IPS-NIHi7 (cell line): ENCODE data around the gene C11orf21.
"Not testable (repeated sequence)": the region's sequence is repeated elsewhere in the genome, so short reads cannot be mapped to it uniquely, and the experiment has no call there.

ENCODE experiments used
- DNase-seq: peaks from one replicate; pipeline ENCODE4 v3.0.0; 2012; ENCODE audit warnings: mixed read lengths; ENCODE audit errors: extremely low spot score

C11orf21 gene

DNA sequence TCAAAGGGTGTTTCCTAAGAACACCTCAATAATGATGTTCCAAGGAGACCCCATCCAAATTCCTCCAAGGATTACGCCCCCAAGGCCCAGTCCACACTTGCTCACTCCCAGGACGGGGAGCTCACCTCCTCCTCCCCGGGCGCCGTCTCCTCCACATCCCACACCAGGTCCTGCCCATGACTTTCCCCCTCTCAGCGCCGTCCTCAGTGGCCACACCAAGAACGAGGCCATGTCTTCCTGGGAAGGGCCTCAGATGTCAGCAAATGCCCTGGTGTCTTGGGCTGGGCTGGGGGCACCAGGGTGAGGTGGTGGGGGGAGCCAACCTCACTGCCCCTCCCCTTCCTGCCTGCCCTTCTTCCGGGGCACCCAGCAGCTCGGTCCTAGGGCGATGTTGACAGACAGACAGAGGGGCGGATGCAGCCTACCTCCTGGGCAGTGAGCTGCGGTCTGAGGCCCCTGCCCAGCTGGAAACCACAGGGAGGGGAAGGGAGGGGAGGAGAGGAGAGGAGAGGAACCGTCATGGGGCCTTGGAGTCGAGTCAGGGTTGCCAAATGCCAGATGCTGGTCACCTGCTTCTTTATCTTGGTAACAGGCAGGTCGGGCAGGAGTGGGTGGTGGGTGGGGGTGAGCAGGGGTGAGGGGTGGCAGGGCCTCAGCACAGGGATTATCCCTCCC, at the start of gene C11orf21, which contains the start of gene TSPAN32:
TSS of gene C11orf21 (minus strand) at position 288 of the 675 bp plus-strand sequence. CDS start at position 178, 110 bp downstream.
TSS of gene TSPAN32 (plus strand) at position 383 of the 675 bp plus-strand sequence. CDS start at position 520, 137 bp downstream.
- no peak for DNase-seq

DNA sequence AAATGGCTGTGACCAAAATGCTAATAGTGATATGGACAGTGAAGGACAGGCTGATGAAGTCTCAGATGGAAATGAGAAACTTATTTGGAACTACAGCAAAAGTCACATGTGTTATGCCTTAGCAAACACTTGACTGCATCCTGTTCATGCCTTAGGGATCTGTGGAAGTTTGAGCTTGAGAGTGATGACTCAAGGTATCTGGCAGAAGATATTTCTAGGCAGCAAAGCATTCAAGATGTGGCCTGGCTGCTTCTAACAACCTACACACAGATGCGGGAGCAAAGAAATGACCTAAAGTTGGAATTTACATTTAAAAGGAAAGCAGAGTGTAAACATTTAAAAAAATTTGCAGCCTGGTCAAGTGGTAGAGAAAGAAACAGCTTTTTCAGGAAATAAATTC, 47.3 kb upstream of the C11orf21 start:
- no peak for DNase-seq

DNA sequence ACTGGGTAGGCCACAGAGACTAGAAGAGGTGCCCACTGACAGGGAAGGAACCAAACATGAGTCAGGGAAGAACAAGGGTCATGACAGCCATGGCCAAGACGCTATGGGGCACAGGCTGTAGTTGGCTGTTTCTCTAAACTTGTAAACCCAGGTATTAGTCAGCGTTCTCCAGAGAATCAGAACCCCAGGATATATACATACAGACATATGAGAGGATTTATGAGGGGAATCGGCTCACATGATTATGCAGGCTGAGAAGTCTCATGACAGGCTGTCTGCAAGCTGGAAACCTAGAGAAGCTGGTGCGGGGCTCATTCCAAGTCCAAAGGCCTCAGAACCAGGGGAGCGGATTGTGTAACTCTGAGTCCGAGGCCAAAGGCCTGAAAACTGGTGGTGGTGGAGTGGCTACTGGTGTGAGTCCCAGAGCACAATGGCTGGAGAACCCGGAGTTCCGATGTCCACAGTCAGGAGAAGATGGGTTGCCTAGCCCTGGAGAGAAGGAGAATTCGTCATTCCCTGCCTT, 45.7 kb upstream of the C11orf21 start:
- no peak for DNase-seq

DNA sequence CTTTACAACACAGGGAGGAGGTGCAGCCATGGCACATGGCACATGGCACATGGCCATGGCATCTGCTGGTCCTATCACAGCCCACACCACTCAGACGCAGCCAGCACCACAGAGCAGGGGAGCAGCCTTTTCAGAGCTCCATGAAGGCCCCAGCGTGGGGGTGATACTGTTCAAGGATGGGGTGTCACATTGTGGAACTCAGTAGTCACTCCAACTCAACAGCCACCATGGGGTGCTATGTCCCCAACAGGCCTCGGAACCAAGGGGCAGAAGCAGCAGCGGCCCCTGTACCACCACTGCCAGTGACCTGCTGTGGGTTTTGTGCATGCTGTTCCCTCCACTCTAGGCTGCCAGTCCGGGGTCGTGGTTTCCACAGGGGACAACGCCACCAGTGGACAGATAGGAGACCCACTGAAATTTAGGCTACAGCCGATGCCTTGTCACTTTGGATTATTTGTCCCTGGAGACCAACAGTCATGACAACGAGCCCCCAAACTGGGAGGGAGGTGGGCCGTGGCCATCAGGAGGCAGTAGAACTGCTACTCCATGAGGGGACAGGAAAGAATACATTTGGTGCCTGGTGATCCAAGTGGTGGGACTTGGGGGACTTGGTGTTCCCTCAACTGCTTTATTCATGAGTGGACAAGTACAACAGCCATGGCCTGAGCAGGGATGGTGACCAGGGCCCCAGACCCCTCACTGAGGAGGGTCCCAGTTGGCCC, 45.0 kb upstream of the C11orf21 start:
- no peak for DNase-seq

DNA sequence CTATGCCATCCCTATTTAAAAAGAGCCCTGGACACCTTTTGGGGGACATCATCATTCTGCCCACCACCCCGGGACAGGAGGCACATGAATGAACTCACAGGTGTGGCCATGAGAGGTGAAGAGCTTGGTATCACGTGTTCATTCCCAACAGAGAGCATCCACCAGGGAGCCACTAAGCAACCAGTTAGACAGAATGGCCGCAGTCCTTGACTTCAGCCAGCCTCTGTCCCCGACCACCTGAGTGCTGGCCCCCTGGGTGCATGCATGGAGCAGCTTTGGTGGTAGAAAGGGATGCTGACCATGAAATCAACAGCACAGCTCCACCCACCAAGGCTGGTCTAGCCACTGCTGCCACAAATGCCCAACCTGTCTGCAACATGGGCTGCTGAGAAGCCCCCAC, 44.3 kb upstream of the C11orf21 start:
- no peak for DNase-seq

DNA sequence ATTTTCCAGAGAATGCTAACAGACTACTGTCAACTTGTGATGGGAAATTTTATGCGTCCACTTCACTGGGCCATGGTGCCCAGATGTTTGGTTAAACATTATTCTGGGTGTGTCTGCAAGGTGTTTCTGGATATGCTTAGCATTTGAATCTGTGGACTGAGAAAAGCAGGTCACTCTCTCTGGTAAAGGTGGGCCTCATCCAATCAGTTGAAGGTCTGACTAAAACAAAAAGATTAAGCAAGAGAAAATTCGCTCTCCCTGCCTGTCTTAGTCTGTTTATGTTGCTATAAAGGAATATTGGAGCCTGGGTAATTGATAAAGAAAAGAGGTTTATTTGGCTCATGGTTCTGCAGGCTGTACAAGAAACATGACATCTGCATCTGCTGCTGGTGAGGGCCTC, 43.3 kb upstream of the C11orf21 start:
- no peak for DNase-seq

DNA sequence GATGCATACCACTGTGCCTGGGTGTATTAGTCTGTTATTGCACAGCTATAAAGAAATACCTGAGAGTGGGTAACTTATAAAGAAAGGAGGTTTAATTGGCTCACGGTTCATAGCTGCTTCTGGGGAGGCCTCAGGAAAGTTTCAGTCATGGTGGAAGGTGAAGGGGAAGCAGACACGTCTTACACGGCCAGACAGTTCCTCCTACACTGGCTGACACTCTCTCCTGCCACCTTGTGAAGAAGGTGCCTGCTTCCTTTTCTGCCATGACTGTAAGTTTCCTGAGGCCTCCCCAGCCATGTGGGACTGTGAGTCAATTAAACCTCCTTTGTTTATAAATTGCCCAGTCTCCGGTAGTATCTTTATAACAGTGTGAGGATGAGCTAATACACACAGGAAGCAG, 41.8 kb upstream of the C11orf21 start:
- DNase-seq: no peak

DNA sequence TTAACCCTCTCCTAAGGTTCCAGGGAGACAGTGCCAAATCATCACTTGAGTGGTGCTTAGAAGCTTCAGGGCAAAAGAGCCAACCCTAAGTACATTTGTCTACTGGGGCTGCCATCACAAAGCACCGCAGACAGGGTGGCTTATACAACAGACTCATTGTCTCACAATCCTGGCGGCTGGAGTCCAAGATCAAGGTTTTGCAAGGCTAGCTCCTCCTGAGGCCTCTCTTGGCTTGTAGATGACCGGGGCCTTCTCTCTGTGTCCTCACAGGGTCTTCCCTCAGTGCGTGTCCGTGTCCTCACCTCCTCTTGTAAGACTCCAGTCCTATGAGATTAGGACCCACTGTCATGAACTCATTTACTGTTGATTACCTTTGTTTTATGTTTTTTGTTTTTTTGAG, 41.3 kb upstream of the C11orf21 start:
- DNase-seq: no peak

DNA sequence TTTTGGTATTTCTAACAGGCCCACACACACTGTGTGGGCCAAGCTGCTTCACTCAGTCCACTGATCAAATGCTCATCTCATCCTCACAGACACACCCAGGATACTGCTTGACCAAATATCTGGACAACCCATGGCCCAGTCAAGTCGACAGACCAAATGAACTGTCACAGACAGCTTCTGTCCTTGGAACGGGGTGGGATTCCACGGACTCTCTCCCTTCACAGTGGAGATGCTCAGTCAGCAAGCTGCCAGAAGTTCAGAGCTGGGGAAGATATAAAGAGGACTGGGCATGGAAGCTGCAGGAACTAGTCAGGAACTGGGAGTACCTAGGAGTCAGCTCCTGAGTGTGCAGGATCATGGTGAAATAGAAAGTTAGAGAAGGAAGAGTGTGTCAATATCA, 40.8 kb upstream of the C11orf21 start:
- DNase-seq: no peak

DNA sequence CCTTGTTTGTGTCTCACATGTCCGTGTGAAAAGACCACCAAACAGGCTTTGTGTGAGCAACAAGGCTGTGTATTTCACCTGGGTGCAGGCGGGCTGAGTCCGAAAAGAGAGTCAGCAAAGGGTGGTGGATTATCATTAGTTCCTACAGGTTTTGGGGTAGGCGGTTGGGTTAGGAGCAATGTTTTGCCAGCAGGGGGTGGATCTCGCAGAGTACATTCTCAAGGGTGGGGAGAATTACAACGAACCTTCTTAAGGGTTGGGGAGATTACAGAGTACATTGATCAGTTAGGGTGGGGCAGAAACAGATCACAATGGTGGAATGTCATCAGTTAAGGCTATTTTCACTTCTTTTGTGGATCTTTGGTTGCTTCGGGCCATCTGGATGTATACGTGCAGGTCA, 37.0 kb upstream of the C11orf21 start:
- DNase-seq: not testable (repeated sequence)

DNA sequence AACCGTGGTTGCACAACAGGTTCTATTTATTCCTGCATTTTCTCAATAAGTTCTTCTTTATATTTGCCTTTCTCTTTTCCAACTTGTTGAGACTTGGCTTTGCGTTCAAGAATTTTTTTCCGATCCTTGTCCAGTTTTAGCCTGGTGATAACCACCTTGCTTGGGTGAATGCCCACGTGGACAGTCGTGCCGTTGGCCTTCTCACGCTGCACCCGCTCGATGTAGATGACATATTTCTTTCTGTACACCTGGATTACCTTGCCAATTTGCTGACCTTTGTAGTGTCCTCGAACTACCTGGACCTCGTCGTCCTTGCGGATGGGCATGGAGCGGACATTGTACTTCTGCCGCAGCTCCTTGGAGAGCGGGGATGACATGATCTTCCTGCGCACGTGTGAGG, 33.6 kb upstream of the C11orf21 start:
- not testable (repeated sequence) for DNase-seq

DNA sequence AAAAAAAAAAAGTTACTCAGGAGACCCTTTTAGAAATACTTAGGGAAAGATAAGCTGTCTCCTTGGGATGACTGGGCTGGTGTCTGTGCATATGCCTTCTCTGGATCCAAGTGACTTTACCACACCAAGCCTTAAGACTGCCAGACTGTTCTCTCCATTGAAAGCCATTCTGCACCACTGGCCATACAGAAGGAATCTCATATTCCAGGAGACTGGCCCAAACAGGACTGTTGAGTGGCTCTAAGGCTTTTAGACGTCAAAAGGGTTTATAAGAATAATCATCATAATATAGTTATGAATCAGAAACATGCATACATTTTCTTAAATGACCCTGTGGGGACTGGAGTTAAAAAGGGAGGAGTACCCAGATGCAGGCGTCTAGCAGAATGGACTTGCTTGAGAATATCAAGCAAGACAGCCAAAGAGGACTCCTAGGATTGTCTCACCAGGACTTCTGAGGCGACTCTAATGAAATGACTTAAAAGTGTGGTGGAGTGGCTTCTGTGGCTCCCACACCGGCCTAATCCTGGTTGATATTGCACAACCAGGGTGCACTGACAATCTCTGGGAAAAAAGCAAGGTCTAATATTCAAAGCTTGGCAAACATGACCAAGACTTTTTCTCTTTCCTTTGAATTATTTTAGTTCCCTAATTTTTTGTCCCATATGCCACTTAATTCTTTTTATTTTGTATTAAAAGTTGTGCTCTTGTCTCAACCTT, 31.9 kb upstream of the C11orf21 start:
- DNase-seq: not testable (repeated sequence)

DNA sequence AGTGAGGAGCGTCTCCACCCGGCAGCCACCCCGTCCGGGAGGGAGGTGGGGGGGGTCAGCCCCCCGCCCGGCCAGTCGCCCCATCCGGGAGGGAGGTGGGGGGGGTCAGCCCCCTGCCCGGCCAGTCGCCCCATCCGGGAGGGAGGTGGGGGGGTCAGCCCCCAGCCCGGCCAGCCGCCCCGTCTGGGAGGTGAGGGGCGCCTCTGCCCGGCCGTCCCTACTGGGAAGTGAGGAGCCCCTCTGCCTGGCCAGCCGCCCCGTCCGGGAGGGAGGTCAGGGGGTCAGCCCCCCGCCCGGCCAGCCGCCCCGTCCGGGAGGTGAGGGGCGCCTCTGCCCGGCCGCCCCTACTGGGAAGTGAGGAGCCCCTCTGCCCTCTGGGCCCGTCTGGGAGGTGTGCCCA, 30.9 kb upstream of the C11orf21 start:
- not testable (repeated sequence) for DNase-seq

DNA sequence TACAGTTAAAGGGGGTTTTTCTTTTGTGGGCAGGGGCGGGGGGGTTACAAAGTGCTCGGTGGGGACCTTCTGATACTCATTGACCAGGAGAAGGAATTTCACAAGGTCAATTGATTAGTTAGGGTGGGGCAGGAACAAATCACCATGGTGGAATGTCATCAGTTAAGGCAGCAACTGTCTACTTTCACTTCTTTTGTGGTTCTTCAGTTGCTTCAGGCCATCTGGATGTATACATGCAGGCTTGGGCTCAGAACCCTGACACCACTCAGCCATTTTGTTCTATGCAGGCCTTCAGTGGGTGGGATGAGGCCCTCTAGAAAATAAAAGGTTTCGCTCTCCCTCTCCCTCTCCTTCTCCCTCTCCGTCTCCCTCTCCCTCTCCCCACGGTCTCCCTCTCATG, 29.7 kb upstream of the C11orf21 start:
- no peak for DNase-seq

DNA sequence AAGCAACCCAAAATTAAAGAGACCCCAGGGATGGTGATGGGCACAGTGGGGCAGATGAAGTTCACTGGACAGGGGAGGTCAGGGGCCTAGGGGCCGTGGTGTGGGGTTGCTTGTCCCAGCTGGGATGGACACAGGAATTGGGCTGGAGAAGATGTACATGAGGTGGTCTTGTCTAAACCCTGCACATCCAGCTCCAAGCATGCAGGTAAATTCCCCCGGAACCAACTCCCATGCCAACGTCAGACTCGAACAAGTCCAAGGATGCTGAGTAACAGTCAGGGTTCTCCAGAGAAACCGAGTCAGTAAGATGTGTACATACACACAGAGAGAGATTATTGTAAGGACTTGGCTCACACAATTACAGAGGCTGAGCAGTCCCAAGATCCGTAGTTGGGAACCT, 29.0 kb upstream of the C11orf21 start:
- no peak for DNase-seq

DNA sequence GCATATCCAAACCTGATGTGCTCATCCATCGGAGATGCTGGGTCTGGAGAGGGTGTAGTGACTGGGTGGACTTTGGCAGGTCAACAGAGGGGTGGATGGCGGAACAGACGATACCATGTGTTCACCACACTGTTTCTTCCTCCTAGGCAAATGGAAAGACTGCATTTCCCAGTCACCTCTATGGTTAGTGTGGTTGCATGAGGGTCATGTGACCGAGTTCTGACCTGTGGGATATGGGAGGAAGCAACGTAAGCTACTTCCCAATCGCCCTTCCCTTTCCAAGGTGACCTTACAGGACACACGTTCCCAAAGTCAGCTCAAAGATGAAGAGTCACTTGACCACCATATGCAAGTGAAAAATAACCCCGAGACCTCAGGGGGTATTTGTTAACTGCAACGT, 27.8 kb upstream of the C11orf21 start:
- DNase-seq: no peak

DNA sequence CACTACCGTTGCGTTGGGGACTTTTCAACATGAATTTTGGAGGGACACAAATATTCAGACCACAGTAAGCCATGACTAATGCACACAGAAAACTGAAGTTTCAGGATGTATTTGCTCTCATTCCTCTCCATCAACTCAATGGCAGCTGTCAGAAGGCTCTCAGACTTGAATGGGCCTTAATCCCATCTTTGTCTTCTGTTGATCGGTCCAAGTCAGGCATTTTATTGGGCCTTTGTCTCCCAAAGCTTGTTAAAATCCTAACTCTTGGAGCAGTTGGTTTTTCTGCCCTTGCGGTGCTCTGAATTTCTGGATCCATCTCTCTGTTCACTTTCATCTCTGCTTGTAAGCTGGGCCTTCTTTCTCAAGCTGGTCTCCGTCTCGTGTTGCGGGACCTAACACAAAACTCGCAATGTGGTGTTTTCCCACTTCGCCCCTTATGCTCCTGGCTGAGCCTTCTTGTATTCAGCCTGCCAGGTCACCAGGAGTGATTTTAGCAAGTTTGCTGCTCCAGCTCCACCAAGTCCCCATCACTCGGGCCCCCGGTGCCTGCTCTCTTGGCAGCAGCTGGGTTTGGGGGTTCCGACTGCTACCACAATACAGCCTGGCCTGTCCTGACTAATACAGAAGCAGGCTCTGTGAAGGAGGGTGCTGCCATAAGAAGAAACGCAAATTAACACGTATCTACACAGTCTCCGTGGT, 27.1 kb upstream of the C11orf21 start:
- no peak for DNase-seq

DNA sequence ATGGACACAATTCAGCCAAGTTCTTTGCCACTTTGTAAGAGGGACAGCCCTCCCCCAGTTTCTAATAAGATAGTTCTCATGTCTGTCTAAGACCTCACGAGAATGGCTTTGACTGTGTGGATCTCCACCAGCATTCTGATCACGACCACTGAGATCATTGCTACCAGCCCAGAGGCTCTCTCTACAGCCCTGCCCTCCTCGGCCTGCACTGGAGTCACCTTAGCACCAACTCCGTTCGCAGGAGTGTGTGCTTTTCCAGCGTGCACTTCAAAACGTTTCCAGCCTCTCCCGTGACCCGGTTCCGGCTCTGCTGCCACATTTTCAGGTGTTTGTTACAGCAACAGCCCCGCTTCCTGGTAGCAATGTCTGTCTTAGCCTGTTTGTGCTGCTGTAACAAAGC, 26.3 kb upstream of the C11orf21 start:
- no peak for DNase-seq

DNA sequence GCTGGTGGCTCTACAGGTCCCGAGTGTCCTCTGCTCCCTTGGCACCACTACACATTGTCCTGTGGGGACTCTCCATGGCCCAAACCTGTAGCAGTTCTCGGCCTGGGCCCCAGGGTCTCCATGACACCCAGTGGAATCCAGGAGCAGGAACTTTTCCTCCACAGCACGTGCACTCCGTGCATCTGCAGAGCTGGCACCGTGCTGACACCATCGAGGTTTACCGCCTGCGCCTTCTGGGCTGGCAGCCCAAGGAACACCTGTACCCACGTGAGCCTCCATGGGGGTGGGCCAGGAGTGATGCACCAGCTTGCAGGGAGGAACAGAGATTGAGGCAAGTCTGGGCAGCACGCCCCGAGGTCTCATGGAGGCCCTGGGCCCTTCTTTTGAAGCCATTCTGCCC, 25.3 kb upstream of the C11orf21 start:
- no peak for DNase-seq

DNA sequence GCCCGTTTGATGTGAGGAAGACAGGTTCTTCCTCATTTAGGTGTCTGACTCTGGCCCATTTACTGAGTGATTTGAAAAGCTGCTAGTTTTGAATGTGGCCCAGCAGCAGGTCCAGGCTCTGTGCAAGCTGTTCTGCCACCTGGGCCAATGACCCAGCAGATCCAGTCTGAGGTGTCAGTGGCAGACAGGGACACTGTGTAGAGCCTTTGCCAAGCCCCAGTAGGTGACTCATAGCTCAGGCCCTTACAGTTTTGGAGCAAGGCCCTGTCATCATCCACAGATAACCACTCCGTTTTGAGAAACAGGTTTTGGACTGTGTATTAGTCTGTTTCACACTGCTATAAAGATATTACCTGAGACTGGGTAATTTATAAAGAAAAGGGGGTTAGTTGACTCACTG, 24.0 kb upstream of the C11orf21 start:
- no peak for DNase-seq

DNA sequence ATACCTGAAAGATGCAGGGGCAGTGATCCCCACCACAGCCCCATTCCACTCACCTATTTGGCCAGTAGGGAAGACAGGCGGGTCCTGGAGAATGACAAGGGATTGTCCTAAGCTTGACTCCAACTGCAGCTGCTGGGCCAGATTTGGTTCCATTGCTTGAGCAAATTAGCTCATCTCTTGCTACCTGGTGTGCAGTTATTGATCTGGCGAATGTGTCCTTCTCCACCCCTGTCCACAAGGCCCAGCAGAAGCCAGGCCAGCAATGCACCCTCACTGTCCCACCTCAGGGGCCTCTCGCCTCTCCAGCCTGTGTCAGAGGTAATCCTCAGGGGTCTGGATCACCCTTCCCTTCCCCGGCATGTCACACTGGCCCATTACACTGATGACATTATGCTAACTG, 23.4 kb upstream of the C11orf21 start:
- DNase-seq: no peak

DNA sequence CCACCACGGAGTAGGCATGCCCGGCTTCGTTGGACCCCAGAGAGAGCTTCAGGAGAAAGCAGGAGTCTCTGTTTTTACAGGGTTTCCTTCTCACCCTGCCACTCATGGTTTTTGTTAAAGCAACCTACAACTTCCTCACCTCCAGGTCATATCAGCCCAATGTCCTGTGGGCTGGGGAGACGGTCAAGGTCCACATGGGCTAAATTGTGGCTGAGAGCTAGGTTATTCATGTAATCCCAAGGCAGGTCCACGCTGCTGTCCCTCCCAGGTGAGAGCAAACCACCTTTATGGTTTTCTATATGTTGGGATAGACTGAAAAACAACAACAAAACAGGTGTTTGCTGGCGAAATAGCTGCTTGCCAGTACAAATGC, 19.6 kb upstream of the C11orf21 start:
- DNase-seq: no peak
